ENCODE measurements around the gene N4BP2L1. TPM values are rescaled to one million over a fixed set of nuclear protein-coding genes. Genes with fewer than 3 reads are reported as not detected.

Gene N4BP2L1
- polyA plus RNA-seq, 2 of the 4 experiments (the other 2 are of a cell fraction): 0.41 to 0.85 TPM

DNA sequence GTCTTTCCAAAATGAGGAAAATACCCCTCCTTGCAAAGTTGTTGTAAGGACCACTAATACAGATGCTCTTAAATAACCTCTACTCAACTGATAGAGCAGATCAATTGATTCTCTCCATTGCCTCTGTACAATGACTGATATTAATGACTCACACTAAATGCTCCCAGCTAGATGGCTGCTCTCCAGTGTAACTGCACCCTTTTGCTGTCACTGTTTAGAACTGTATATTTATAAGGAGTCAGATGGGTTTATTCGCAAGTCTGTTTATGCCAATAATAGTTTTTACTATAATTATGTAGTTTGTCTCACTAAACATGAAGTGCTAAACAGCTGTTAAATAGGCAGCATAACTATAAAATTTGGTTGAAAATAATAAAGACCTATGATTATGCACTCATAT is 21.0 kb upstream of the N4BP2L1 start (continued):
- TF ChIP-seq, protein P1, sequence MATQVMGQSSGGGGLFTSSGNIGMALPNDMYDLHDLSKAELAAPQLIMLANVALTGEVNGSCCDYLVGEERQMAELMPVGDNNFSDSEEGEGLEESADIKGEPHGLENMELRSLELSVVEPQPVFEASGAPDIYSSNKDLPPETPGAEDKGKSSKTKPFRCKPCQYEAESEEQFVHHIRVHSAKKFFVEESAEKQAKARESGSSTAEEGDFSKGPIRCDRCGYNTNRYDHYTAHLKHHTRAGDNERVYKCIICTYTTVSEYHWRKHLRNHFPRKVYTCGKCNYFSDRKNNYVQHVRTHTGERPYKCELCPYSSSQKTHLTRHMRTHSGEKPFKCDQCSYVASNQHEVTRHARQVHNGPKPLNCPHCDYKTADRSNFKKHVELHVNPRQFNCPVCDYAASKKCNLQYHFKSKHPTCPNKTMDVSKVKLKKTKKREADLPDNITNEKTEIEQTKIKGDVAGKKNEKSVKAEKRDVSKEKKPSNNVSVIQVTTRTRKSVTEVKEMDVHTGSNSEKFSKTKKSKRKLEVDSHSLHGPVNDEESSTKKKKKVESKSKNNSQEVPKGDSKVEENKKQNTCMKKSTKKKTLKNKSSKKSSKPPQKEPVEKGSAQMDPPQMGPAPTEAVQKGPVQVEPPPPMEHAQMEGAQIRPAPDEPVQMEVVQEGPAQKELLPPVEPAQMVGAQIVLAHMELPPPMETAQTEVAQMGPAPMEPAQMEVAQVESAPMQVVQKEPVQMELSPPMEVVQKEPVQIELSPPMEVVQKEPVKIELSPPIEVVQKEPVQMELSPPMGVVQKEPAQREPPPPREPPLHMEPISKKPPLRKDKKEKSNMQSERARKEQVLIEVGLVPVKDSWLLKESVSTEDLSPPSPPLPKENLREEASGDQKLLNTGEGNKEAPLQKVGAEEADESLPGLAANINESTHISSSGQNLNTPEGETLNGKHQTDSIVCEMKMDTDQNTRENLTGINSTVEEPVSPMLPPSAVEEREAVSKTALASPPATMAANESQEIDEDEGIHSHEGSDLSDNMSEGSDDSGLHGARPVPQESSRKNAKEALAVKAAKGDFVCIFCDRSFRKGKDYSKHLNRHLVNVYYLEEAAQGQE (IDR thresholded peaks at IDR 0.05): no peak
- TF ChIP-seq TFCP2L1 (CRISPR knock-in tag; IDR thresholded peaks at IDR 0.05) (no peak), HOXA7 (CRISPR knock-in tag; IDR thresholded peaks at IDR 0.05) (no peak)

DNA sequence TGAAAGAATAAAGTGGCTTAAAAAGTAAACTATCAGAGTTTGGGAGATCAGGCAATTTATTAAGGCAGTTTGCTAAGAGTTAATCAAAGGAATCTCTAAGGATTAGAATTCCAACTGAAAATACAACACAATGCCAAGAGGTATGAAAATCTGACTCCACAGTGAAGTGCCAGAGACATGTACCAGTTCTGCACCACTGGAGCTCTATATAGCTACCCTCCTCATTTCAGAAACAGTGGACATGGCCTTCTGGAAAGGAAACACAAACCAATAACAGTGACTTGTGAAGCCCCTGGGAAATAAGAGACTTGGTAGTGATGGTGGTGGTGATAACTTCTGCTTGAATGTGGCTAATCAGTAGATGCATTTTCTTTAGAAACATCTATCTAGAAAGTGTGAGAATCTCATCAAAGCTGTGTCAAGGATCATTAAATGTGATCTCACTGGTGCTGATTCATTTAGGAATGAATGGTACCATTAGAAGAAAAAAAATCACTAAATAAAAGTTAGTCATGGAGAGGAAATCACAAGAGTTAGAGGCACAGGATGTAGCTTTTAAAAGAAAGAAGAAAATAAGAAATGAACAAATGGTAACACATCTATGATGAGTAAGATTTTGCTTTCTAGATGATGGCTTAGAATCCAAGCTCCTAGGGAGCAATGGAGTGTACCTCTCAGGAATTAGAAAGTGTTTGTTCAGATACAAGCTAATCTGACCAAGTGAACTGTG is 20.1 kb upstream of the N4BP2L1 start:
- ChIA-PET CTCF (interaction anchor here (1.5 kb wide), 1 partner anchor 18 kb away, joined by 3 read pairs; no protein-coding TSS in a partner anchor), POLR2A (no interaction called here)
- Histone ChIP-seq H3K27ac (no peak overlapping the region), H3K4me3 (no peak overlapping the region), H3K4me1 (no peaks in the 10 kb centered on the region), H3K4me2 (no peak overlapping the region), H3K9me3 (peaks cover 4% of the 10 kb centered on the region; the same call in 2 of the 3 replicates)
- ATAC-seq (no peak), FAIRE-seq (no peak), DNase-seq (ENCODE audit: low read depth in 1 of 2, low spot score in 1 of 2) (no peak)
- TF ChIP-seq, protein P2, sequence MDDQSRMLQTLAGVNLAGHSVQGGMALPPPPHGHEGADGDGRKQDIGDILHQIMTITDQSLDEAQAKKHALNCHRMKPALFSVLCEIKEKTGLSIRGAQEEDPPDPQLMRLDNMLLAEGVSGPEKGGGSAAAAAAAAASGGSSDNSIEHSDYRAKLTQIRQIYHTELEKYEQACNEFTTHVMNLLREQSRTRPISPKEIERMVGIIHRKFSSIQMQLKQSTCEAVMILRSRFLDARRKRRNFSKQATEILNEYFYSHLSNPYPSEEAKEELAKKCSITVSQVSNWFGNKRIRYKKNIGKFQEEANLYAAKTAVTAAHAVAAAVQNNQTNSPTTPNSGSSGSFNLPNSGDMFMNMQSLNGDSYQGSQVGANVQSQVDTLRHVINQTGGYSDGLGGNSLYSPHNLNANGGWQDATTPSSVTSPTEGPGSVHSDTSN (IDR thresholded peaks at IDR 0.05): no peak
- TF ChIP-seq, protein P3, sequence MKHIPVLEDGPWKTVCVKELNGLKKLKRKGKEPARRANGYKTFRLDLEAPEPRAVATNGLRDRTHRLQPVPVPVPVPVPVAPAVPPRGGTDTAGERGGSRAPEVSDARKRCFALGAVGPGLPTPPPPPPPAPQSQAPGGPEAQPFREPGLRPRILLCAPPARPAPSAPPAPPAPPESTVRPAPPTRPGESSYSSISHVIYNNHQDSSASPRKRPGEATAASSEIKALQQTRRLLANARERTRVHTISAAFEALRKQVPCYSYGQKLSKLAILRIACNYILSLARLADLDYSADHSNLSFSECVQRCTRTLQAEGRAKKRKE (CRISPR knock-in tag; IDR thresholded peaks at IDR 0.05; ENCODE audit: low read depth): no peak
- TF ChIP-seq RARB (CRISPR knock-in tag; IDR thresholded peaks at IDR 0.05): no peak
- TF ChIP-seq RCOR1 (IDR thresholded peaks at IDR 0.05; ENCODE audit: low read depth, low read length): no peak
- no peak for TF ChIP-seq NR3C1 (IDR thresholded peaks at IDR 0.05)
- TF ChIP-seq, protein P4, sequence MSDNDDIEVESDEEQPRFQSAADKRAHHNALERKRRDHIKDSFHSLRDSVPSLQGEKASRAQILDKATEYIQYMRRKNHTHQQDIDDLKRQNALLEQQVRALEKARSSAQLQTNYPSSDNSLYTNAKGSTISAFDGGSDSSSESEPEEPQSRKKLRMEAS (IDR thresholded peaks at IDR 0.05): no peak
- TF ChIP-seq EHMT2 (IDR thresholded peaks at IDR 0.05; ENCODE audit: low read depth): no peak
- TF ChIP-seq HOXB5 (CRISPR knock-in tag; IDR thresholded peaks at IDR 0.05): no peak
- TF ChIP-seq HDAC2 (IDR thresholded peaks at IDR 0.05): no peak
- no peak for TF ChIP-seq CHD2 (IDR thresholded peaks at IDR 0.05; ENCODE audit: low read length, partially characterized antibody)
- no peak for TF ChIP-seq HOXB13 (CRISPR knock-in tag; IDR thresholded peaks at IDR 0.05; ENCODE audit: low read depth)
- TF ChIP-seq NFE2L2 (conservative IDR thresholded peaks at IDR 0.05; ENCODE audit: low read length): no peak
- TF ChIP-seq FOSB (CRISPR knock-in tag; IDR thresholded peaks at IDR 0.05): no peak
- no peak for TF ChIP-seq POLR2AphosphoS2 (conservative IDR thresholded peaks at IDR 0.05; ENCODE audit: low read length)
- TF ChIP-seq, protein P5, sequence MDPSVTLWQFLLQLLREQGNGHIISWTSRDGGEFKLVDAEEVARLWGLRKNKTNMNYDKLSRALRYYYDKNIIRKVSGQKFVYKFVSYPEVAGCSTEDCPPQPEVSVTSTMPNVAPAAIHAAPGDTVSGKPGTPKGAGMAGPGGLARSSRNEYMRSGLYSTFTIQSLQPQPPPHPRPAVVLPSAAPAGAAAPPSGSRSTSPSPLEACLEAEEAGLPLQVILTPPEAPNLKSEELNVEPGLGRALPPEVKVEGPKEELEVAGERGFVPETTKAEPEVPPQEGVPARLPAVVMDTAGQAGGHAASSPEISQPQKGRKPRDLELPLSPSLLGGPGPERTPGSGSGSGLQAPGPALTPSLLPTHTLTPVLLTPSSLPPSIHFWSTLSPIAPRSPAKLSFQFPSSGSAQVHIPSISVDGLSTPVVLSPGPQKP (IDR thresholded peaks at IDR 0.05; ENCODE audit: low read depth, low read length): no peak
- no peak for TF ChIP-seq KDM5A (IDR thresholded peaks at IDR 0.05)
- TF ChIP-seq ZNF302 (CRISPR knock-in tag; IDR thresholded peaks at IDR 0.05): no peak
- TF ChIP-seq BHLHE40 (IDR thresholded peaks at IDR 0.05; ENCODE audit: low read depth, low read length): no peak

Data from A549 (cell line).